HEK293 (cell line): Measurements from ENCODE around the gene SSTR5.

Experiments used
- CTCF ChIP-seq: fragments of 450-650 bp; formaldehyde crosslinking; IDR thresholded peaks from 2 replicates; pipeline ENCODE4 v1.5.1; 2016; ENCODE audit warnings: missing biosample characterization, missing genetic modification characterization
- KLF10 ChIP-seq: fragments of 450-650 bp; IDR thresholded peaks from 2 replicates; pipeline ENCODE4 v1.5.1; 2018; ENCODE audit warnings: missing biosample characterization, mild to moderate bottlenecking, missing genetic modification characterization
- KLF16 ChIP-seq: fragments of 450-650 bp; formaldehyde crosslinking; IDR thresholded peaks from 2 replicates; pipeline ENCODE4 v1.5.1; 2017; ENCODE audit warnings: missing biosample characterization, missing genetic modification characterization
- SCRT2 ChIP-seq: fragments of 450-650 bp; formaldehyde crosslinking; IDR thresholded peaks from 2 replicates; pipeline ENCODE4 v1.5.1; 2016; ENCODE audit warnings: missing biosample characterization, missing genetic modification characterization
- SP7 ChIP-seq: fragments of 450-650 bp; formaldehyde crosslinking; IDR thresholded peaks from 2 replicates; pipeline ENCODE4 v1.5.1; 2016; ENCODE audit warnings: missing biosample characterization, missing genetic modification characterization
- ZNF184 ChIP-seq: fragments of 450-650 bp; IDR thresholded peaks from 2 replicates; pipeline ENCODE4 v1.5.1; 2018; ENCODE audit warnings: missing biosample characterization, mild to moderate bottlenecking, missing genetic modification characterization
- ZNF274 ChIP-seq, 2 experiments: fragments of 200-500 bp in 1 of 2; fragments of 450-650 bp in 1 of 2; sonication (Bioruptor generic) in 1 of 2; formaldehyde crosslinking in 1 of 2; IDR thresholded peaks; 2 replicates each; pipeline versions ENCODE4 v1.5.1 to v1.6.1; 2014 to 2016; ENCODE audit warnings: borderline replicate concordance in 1 of 2, inconsistent platforms in 1 of 2, low read length in 1 of 2, missing biosample characterization in 1 of 2, missing genetic modification characterization in 1 of 2
- ZNF292 ChIP-seq: fragments of 450-650 bp; formaldehyde crosslinking; IDR thresholded peaks from 2 replicates; pipeline ENCODE4 v1.5.1; 2016; ENCODE audit warnings: low read depth, missing biosample characterization, missing genetic modification characterization, borderline replicate concordance
- ZNF623 ChIP-seq: fragments of 450-650 bp; formaldehyde crosslinking; IDR thresholded peaks from 2 replicates; pipeline ENCODE4 v1.5.1; 2016; ENCODE audit warnings: missing biosample characterization, missing genetic modification characterization
- ZNF776 ChIP-seq: fragments of 450-650 bp; formaldehyde crosslinking; IDR thresholded peaks from 2 replicates; pipeline ENCODE4 v1.5.0; 2017; ENCODE audit warnings: missing biosample characterization, missing genetic modification characterization, borderline replicate concordance
- TF ChIP-seq, protein P1 (sequence below): fragments of 450-650 bp; formaldehyde crosslinking; IDR thresholded peaks from 2 replicates; pipeline ENCODE4 v1.5.1; 2016; ENCODE audit warnings: missing biosample characterization, missing genetic modification characterization
- TF ChIP-seq, protein P2 (sequence below): fragments of 450-650 bp; formaldehyde crosslinking; IDR thresholded peaks from 2 replicates; pipeline ENCODE4 v1.5.1; 2016; ENCODE audit warnings: missing biosample characterization, missing genetic modification characterization

GRCh38 chr16:1029259-1029545 is 43.3 kb upstream of the SSTR5 start:
- TF ChIP-seq KLF16 (tag by site-specific recombination) (no peak), CTCF (tag by site-specific recombination) (no peak), KLF10 (tag by site-specific recombination) (no peak), SCRT2 (tag by site-specific recombination) (no peak), ZNF274 (IDR thresholded peaks at IDR 0.05; ENCODE audit: low read length) (no peak), ZNF274 (tag by site-specific recombination; IDR thresholded peaks at IDR 0.05; ENCODE audit: borderline replicate concordance) (no peak), ZNF623 (no peak), ZNF776 (tag by site-specific recombination) (no peak), ZNF292 (tag by site-specific recombination) (no peak), ZNF184 (tag by site-specific recombination) (no peak), SP7 (no peak)
- TF ChIP-seq, protein P1, sequence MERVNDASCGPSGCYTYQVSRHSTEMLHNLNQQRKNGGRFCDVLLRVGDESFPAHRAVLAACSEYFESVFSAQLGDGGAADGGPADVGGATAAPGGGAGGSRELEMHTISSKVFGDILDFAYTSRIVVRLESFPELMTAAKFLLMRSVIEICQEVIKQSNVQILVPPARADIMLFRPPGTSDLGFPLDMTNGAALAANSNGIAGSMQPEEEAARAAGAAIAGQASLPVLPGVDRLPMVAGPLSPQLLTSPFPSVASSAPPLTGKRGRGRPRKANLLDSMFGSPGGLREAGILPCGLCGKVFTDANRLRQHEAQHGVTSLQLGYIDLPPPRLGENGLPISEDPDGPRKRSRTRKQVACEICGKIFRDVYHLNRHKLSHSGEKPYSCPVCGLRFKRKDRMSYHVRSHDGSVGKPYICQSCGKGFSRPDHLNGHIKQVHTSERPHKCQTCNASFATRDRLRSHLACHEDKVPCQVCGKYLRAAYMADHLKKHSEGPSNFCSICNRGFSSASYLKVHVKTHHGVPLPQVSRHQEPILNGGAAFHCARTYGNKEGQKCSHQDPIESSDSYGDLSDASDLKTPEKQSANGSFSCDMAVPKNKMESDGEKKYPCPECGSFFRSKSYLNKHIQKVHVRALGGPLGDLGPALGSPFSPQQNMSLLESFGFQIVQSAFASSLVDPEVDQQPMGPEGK (tag by site-specific recombination), result no peak
- TF ChIP-seq, protein P2, sequence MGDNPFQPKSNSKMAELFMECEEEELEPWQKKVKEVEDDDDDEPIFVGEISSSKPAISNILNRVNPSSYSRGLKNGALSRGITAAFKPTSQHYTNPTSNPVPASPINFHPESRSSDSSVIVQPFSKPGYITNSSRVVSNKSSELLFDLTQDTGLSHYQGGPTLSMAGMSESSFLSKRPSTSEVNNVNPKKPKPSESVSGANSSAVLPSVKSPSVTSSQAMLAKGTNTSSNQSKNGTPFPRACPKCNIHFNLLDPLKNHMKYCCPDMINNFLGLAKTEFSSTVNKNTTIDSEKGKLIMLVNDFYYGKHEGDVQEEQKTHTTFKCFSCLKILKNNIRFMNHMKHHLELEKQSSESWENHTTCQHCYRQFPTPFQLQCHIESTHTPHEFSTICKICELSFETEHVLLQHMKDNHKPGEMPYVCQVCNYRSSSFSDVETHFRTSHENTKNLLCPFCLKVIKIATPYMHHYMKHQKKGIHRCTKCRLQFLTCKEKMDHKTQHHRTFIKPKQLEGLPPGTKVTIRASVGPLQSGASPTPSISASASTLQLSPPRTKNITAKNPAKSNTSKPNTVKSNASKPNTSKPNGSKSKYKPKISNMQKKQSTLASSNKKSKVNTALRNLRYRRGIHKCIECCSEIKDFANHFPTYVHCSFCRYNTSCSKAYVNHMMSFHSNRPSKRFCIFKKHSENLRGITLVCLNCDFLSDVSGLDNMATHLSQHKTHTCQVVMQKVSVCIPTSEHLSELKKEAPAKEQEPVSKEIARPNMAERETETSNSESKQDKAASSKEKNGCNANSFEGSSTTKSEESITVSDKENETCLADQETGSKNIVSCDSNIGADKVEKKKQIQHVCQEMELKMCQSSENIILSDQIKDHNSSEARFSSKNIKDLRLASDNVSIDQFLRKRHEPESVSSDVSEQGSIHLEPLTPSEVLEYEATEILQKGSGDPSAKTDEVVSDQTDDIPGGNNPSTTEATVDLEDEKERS (tag by site-specific recombination), result no peak
